Panc1 (cell line): ENCODE data around the gene PRSS3. TPM values are rescaled to one million over a fixed set of nuclear protein-coding genes. Genes with fewer than 3 reads are reported as not detected.

Experiments
- ATAC-seq: fragments of 200-7000 bp; cut with Tn5 transposase; 2 replicates; pipeline ENCODE4 v1.9.1; 2020; ENCODE audit warnings: mild to moderate bottlenecking, moderate library complexity
- BruUV-seq: library from RNA; stranded (reverse); fragments of 400-500 nt; replicated peaks from 2 replicates; lab custom pipeline; 2021; lab: Mats Ljungman, UMichigan
- CTCF ChIA-PET: fragments of 300-600 bp; sonication (Branson Sonifier 250); formaldehyde crosslinking; loops from one replicate; lab custom pipeline; 2022; ENCODE audit warnings: antibody characterized with exemption; lab: Charles Lee
- POLR2A ChIA-PET: fragments of 300-600 bp; sonication (Branson Sonifier 250); formaldehyde crosslinking; loops from one replicate; lab custom pipeline; 2022; ENCODE audit warnings: antibody characterized with exemption; lab: Charles Lee
- DNase-seq: peaks from one replicate; pipeline ENCODE4 v3.0.0-alpha.2; 2010; ENCODE audit warnings: low read depth, low spot score
- H3K27ac ChIP-seq: 2 replicates; pipeline ENCODE4 v1.5.1; 2011; ENCODE audit warnings: mild to moderate bottlenecking, low read length, inconsistent platforms
- H3K27me3 ChIP-seq: fragments of 200-500 bp; sonication (Bioruptor generic); 2 replicates; pipeline ENCODE4 v1.6.0; 2014; ENCODE audit warnings: low read length, inconsistent platforms; ENCODE audit not compliant: control insufficient read depth, insufficient read depth
- H3K36me3 ChIP-seq: fragments of 200-500 bp; sonication (Bioruptor generic); 2 replicates; pipeline ENCODE4 v1.5.1; 2014; ENCODE audit warnings: inconsistent platforms, mild to moderate bottlenecking, low read length, moderate library complexity; ENCODE audit not compliant: control insufficient read depth, insufficient read depth
- H3K4me1 ChIP-seq: 2 replicates; pipeline ENCODE4 v1.5.1; 2011; ENCODE audit warnings: inconsistent platforms, mild to moderate bottlenecking, low read length, moderate library complexity; ENCODE audit not compliant: control insufficient read depth, insufficient read depth
- H3K4me3 ChIP-seq, 2 experiments: 2 replicates each; pipeline ENCODE4 v1.5.1; 2011 to 2012; ENCODE audit warnings: low read depth in 2 of 2, low read length in 2 of 2, mild to moderate bottlenecking in 2 of 2, inconsistent platforms in 1 of 2, moderate library complexity in 1 of 2
- H3K9me3 ChIP-seq: fragments of 200-500 bp; sonication (Bioruptor generic); 2 replicates; pipeline ENCODE4 v1.5.1; 2014; ENCODE audit warnings: low read depth, mild to moderate bottlenecking, inconsistent platforms, low read length, moderate library complexity; ENCODE audit not compliant: control insufficient read depth, insufficient read depth
- POLR2AphosphoS5 ChIP-seq: IDR thresholded peaks from 2 replicates; pipeline ENCODE4 v1.6.1; 2012; ENCODE audit warnings: mild to moderate bottlenecking, low read depth, low read length, moderate library complexity
- SIN3A ChIP-seq: IDR thresholded peaks from 2 replicates; pipeline ENCODE4 v1.6.1; 2012; ENCODE audit warnings: low read depth, mild to moderate bottlenecking, low read length, moderate library complexity, borderline replicate concordance; ENCODE audit not compliant: insufficient read depth
- TCF7L2 ChIP-seq: IDR thresholded peaks from 2 replicates; pipeline ENCODE4 v1.6.1; 2011; ENCODE audit warnings: mild to moderate bottlenecking, low read depth, low read length, inconsistent platforms
- in situ Hi-C: cut with HindIII; loops from 2 replicates; pipeline ENCODE4 v1.10.0; 2016; ENCODE audit warnings: low sequenced_read_pairs, low pct_unique_long_range_greater_than_20kb
- intact Hi-C: fragments of 100-400 bp; cut with micrococcal nuclease; formaldehyde crosslinking; loops from one replicate; pipeline ENCODE4 v1.10.0; 2022; ENCODE audit not compliant: unreplicated experiment
- total RNA-seq: library from RNA; stranded (reverse); gene quantifications from one replicate; pipeline ENCODE4 v1.2.1, GENCODE V29; 2021; ENCODE audit not compliant: unreplicated experiment
- TF ChIP-seq, protein P1 (sequence below): fragments of 450-650 bp; IDR thresholded peaks from 2 replicates; pipeline ENCODE4 v1.5.1; 2017; ENCODE audit warnings: mild to moderate bottlenecking
- TF ChIP-seq, protein P2 (sequence below), 2 experiments: IDR thresholded peaks; 2 replicates each; pipeline ENCODE4 v1.6.1; 2011 to 2012; ENCODE audit warnings: low read depth in 2 of 2, control low read depth in 1 of 2, low read length in 1 of 2, mild to moderate bottlenecking in 1 of 2, moderate library complexity in 1 of 2; ENCODE audit not compliant: insufficient read depth in 1 of 2

Gene PRSS3
- total RNA-seq, 1 experiment from 2014 or later: 1.0 TPM

DNA sequence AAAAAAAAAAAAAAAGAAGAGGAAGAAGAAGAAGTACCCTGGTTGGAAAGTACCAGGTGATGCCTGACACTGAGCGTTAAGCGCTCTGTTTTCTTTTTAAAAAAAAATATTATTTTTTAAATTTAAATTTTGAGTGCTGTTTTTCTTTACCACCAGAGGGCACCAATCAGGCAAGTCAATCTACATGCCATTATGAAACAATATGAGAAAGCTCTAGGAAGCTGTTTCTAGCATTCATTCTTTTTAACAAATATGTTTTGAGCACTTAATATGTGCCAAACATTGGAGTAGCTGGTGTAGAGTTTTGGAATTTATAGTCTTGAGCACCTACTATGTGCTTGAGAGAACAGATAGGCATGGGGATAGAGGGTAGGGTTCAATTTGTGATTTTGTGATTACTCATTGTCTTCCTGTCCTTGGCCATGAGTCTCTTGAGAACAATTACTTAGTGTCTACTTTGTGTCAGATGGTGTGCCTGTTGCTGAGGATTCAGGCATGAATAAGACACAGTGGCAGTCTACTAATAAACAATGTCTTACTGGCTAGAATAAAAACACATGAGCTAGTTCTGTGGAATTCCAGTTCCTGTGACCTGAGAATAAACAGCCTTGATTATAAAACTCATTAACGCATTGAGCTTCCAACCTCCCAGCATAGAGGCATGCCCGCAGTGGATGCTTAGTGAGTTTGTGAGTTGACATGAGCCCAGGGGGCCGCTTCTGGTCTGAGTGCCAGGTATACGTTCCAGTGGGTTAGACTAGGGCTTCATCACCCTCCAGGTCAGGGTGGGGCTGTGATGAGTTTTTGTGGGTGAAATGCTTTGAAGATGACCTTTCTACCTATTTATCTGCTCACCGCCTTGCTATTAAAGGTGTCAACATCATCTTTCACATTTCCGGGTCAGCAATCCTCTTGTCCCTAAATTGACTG is 18.6 kb downstream of the PRSS3 start:
- ChIA-PET CTCF (interaction anchor here (0.6 to 1.6 kb wide), 12 partner anchors 13 to 450 kb away, joined by 3 to 26 read pairs (median 6); no protein-coding TSS in a partner anchor), POLR2A (no interaction called here)
- no peaks in the 10 kb centered on the region for H3K27me3 ChIP-seq
- H3K36me3 ChIP-seq: no peaks in the 10 kb centered on the region
- H3K27ac ChIP-seq: peak overlapping the region; percentile 51
- in situ Hi-C loops (no loop called here), intact Hi-C loops (loop anchor here (5.0 to 10.0 kb wide), 2 partner anchors 101 to 258 kb away; no protein-coding TSS in a partner anchor)
- no peaks in the 10 kb centered on the region for H3K9me3 ChIP-seq
- DNase-seq (peak; percentile 80), ATAC-seq (peak; percentile 8)
- BruUV-seq: no TSS peak
- H3K4me3 ChIP-seq: no peak overlapping the region
- TF ChIP-seq TCF7L2: no peak
- TF ChIP-seq, protein P1, sequence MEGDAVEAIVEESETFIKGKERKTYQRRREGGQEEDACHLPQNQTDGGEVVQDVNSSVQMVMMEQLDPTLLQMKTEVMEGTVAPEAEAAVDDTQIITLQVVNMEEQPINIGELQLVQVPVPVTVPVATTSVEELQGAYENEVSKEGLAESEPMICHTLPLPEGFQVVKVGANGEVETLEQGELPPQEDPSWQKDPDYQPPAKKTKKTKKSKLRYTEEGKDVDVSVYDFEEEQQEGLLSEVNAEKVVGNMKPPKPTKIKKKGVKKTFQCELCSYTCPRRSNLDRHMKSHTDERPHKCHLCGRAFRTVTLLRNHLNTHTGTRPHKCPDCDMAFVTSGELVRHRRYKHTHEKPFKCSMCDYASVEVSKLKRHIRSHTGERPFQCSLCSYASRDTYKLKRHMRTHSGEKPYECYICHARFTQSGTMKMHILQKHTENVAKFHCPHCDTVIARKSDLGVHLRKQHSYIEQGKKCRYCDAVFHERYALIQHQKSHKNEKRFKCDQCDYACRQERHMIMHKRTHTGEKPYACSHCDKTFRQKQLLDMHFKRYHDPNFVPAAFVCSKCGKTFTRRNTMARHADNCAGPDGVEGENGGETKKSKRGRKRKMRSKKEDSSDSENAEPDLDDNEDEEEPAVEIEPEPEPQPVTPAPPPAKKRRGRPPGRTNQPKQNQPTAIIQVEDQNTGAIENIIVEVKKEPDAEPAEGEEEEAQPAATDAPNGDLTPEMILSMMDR: peak; percentile 79
- H3K4me1 ChIP-seq: peaks cover 24% of the 10 kb centered on the region

DNA sequence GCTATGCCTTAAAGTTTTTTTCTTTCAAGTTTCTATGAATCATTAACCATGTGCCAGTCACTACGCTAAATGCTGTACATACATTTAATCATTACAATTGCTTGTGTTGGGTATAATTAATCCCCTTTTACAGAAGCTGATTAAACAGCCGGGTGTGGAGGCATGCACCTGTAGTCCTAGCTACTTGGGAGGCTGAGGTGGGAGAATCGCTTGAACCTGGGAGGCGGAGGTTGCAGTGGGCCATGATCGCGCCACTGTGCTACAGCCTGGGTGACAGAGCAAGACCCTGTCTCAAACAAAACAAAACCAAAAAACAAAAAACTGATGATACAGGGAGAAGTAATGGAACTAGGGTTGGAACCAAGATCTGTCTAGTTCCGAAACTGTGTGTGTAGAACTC is 20.4 kb downstream of the PRSS3 start:
- no peak overlapping the region for H3K4me3 ChIP-seq
- intact Hi-C loops (loop anchor here (5.0 to 10.0 kb wide), 2 partner anchors 37 to 99 kb away; no protein-coding TSS in a partner anchor), in situ Hi-C loops (no loop called here)
- ATAC-seq (no peak), DNase-seq (no peak)
- H3K9me3 ChIP-seq: no peaks in the 10 kb centered on the region
- TF ChIP-seq SIN3A (no peak), TCF7L2 (no peak), POLR2AphosphoS5 (no peak)
- TF ChIP-seq, protein P1: no peak
- TF ChIP-seq, protein P2, sequence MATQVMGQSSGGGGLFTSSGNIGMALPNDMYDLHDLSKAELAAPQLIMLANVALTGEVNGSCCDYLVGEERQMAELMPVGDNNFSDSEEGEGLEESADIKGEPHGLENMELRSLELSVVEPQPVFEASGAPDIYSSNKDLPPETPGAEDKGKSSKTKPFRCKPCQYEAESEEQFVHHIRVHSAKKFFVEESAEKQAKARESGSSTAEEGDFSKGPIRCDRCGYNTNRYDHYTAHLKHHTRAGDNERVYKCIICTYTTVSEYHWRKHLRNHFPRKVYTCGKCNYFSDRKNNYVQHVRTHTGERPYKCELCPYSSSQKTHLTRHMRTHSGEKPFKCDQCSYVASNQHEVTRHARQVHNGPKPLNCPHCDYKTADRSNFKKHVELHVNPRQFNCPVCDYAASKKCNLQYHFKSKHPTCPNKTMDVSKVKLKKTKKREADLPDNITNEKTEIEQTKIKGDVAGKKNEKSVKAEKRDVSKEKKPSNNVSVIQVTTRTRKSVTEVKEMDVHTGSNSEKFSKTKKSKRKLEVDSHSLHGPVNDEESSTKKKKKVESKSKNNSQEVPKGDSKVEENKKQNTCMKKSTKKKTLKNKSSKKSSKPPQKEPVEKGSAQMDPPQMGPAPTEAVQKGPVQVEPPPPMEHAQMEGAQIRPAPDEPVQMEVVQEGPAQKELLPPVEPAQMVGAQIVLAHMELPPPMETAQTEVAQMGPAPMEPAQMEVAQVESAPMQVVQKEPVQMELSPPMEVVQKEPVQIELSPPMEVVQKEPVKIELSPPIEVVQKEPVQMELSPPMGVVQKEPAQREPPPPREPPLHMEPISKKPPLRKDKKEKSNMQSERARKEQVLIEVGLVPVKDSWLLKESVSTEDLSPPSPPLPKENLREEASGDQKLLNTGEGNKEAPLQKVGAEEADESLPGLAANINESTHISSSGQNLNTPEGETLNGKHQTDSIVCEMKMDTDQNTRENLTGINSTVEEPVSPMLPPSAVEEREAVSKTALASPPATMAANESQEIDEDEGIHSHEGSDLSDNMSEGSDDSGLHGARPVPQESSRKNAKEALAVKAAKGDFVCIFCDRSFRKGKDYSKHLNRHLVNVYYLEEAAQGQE (IDR thresholded peaks at IDR 0.05; ENCODE audit: insufficient read depth in 1 of 2, low read depth in 2 of 2, low read length in 1 of 2): no peak
- no peaks in the 10 kb centered on the region for H3K27me3 ChIP-seq
- BruUV-seq: no TSS peak
- peak overlapping the region; percentile 98 for H3K27ac ChIP-seq
- 0 out of 2 replicates have a peak, but pooled peaks cover 3% of the 10 kb centered on the region for H3K36me3 ChIP-seq
- ChIA-PET POLR2A (interaction anchor here (0.6 kb wide), 2 partner anchors 9 to 16 kb away, joined by 3 to 6 read pairs; no protein-coding TSS in a partner anchor), CTCF (interaction anchor here (1.2 kb wide), 1 partner anchor 37 kb away, joined by 3 read pairs; no protein-coding TSS in a partner anchor)
- peaks cover 35% of the 10 kb centered on the region for H3K4me1 ChIP-seq
